ENCODE measurements around the gene ROR1. TPM values are rescaled to one million over a fixed set of nuclear protein-coding genes. Genes with fewer than 3 reads are reported as not detected.

Gene ROR1
- total RNA-seq, 1 experiment from 2014 or later, result 4.1 TPM

GRCh38 chr1:64175639-64176038 is 401.8 kb downstream of the ROR1 start:
- DNase-seq (ENCODE audit: low spot score), result no peak

DNA sequence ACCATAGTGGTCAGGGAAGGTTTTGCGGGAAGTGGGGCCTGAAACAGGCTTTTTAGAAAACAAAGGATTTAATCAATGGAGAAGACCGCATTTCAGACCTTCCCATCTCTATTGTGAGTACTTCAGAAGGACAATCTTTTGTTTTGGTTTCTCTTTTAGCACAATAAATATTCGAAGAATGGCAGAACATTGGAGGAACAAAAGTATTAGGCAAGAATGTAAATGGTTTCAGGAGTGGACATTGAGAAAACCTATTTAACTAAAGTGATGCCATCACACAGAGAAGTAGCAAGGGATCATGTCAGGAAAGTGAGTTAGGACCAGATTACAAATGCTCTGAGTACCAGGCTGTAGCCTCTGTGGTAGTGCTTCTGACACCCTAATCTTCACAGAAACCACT is 402.8 kb downstream of the ROR1 start:
- no peak for DNase-seq (ENCODE audit: low spot score)

DNA sequence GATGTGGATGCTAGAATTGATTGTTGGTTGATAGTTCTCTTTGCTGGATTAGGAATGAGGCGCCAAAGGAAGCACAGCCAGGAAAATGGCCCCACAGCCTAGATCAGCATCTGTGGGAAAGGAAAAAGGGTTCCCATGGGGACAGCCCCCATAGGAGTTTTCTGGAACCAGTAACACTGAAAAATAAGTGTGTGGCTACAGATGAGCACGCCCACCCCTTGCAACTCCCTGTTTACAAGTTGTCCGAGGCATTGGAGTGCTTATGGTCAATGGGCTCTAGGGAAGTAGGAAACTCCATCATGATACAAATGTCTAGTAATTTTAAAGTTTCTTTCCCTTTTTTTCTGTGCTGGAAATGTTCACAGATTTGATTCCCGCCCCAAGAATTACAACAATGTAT is 405.8 kb downstream of the ROR1 start:
- no peak for DNase-seq (ENCODE audit: low spot score)

DNA sequence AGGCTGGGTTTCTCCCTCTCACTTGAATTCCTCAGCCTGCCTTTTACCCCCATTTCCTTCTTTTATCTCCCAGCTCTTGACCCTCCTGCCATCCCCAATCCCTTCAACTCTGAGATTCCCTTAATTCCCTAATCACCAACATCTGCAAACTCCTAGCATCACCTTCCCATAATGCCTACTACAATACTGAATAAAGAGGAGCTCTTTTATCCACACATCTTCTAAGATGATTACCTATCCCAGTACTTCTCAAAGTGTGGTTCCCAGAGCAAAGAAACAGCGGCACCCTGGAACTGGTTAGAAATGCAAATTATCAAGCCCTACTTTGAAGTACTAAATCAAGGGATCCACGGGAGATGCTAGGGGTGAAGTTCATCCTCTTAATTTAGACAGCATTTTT is 408.4 kb downstream of the ROR1 start:
- DNase-seq (ENCODE audit: low spot score), result no peak

GRCh38 chr1:64183395-64184002 is 409.7 kb downstream of the ROR1 start:
- DNase-seq (ENCODE audit: low spot score), result peak; percentile 49

DNA sequence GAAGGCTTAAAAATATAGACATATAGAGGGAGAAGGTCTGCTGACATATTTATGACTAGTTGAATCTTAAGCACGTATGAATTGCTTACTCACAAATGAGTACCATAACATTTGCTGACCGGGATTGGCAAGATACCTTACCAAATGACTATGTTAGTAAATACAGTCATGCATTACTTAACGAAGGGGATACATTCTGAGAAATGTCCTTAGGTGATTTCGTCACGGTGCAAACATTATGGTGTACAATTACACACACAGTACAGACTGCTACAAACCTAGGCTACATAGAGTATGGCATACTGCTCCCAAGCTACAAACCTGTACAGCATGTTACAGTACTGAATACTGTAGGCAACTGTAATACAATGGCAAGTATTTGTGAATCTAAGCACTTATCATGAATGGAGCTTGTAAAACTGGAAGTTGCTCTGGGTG is 410.2 kb downstream of the ROR1 start:
- peak; percentile 87 for DNase-seq (ENCODE audit: low spot score)

GRCh38 chr1:64186138-64186897 is 412.5 kb downstream of the ROR1 start:
- DNase-seq (ENCODE audit: low spot score), result no peak

DNA sequence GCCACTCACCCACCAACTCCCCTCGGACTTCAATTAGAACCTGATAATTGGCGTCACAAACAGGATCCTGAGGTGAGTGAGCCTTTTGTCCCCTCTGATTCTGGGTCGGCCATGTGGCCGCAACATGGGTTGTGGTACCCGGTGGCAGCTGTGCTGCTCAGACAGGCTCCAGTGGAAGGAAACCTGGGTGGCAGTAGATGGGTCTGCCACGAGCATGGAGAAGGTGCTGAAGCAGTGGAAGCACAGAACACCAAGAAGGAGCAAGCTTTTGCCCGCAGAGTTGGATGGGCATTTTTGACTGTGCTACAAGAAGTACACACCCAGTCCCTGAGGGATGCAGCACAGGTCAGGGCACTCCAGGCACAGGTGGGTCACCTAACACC is 413.1 kb downstream of the ROR1 start:
- DNase-seq (ENCODE audit: low spot score), result no peak

GRCh38 chr1:64187646-64188045 is 413.8 kb downstream of the ROR1 start:
- no peak for DNase-seq (ENCODE audit: low spot score)

- no peak for DNase-seq (ENCODE audit: low spot score)
These were observed 418.5 kb downstream of the ROR1 start for GRCh38 chr1:64192290-64192689.

- DNase-seq (ENCODE audit: low spot score), result no peak
These were observed 420.6 kb downstream of the ROR1 start for GRCh38 chr1:64194168-64195080.

GRCh38 chr1:64195081-64195395 is 421.2 kb downstream of the ROR1 start:
- no peak for DNase-seq (ENCODE audit: low spot score)

GRCh38 chr1:64196074-64196870 is 422.5 kb downstream of the ROR1 start:
- no peak for DNase-seq (ENCODE audit: low spot score)

GRCh38 chr1:64197076-64197475 is 423.3 kb downstream of the ROR1 start:
- no peak for DNase-seq (ENCODE audit: low spot score)

DNA sequence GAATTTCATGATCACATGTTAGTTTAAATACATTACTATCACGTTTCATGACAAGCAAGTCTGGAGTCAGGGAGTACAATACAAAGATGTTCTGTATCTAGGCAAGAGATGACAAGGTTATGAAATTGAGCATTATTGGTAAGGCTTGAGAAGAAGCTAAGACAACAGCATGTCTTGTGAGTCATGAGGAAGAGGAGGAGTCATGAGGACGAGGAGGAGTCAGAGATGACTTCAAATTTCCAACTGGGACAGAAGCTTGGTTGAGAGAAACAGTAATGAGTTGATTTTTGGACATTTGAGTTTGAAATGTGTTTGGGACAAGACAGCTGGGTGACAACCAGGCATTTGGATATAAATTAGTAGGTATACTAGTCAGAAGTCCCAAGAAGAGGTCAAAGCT is 425.3 kb downstream of the ROR1 start:
- no peak for DNase-seq (ENCODE audit: low spot score)

DNA sequence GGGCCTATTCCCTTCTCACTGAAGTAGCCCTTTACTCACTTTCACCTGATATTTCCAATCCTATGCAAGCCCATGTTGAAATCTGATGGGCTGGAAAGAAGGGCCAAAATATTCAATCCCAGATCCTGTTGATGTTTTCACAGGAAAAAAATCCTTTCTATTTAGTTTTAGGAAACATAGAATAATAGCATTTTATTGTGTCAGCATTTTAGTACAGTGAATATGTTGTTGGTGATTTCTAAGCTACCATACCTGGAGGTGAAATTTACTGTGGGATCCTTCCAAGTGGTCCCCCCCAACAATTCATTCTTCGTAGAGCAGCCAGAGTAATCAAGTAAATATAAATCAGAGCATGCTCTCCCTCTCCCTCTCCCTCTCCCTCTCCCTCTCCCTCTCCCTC is 426.2 kb downstream of the ROR1 start:
- DNase-seq (ENCODE audit: low spot score), result no peak

GRCh38 chr1:64203420-64203819 is 429.6 kb downstream of the ROR1 start, which contains the start of gene UBE2U:
Gene UBE2U, plus strand, starts transcription at chr1:64203623. Its CDS starts 428 bp downstream, at chr1:64204051.
- DNase-seq (ENCODE audit: low spot score), result no peak

DNA sequence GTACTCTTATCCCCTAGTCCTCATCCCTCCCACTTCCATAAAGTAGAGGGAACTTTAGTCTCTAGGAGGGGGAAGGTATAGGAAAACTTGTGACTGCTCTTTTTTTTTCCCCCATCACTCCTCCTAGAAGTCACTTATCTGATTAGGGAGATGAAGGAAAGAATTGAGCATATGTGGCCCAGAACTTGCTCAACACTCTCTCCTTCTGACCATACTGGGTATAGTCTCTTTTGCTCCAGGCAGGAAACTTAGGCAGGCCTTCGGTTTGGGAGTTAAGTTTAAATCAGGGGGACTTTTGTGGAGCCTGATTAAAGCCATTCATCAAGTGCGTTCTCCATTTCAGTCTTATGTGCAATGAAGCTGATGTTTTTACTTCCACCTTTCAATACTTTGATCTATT is 435.4 kb downstream of the ROR1 start:
- DNase-seq (ENCODE audit: low spot score), result no peak

DNA sequence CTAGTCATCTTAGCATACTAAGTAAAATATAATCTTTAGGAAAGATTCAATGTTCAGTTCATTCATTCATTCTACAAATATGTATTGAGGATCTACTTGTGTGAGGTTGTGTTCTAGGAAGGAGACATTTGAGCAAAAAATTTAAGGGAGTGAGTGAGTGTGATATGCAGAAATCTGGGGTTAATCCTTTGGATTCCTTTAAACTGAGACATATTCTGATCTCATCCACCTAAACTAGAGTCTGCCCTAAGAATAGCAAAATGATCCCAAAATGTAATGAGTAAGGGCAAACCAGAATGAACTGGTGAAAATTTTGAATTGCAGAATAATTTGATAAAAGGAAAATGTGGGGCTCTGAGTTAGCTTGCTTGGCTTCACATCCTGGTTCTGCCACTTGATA is 438.2 kb downstream of the ROR1 start:
- no peak for DNase-seq (ENCODE audit: low spot score)

DNA sequence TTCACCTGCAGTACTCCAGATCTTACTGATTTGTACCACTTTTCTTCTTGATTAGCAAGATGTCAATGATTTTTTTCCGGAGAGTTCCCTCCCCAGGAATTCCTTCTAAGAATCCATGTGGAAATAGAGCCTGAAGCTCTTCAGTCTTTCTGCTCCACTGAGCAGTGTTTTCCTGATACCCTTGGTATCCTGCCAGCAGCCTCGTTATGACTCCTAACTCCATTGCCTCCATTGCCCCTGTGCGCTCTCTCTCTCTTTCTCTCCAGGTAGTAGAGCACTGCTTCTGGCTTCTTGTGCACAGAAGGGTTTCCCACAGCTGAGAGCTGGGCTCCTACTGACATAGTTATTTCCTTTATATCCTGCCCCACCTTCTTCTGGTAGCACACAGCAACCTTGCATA is 441.8 kb downstream of the ROR1 start:
- no peak for DNase-seq (ENCODE audit: low spot score)

DNA sequence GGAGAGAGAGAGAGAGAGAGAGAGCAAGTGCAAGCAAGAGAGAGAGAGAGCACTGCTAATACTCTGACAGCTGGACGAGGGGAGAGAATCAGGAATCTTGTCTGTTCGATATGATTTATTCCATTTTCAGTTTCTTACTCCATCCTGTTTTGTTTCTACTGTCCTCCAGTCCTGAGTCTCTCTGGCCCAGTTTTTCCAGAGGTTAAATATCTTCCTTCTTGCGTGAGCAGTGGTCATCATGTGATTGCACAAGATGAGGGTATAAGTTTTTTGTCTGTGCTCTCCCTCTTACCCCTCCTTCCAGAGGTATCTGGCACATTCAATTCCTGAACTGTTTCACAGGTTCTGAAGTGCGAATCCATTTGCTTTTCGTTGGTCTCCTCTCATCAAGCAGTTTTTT is 446.4 kb downstream of the ROR1 start:
- DNase-seq (ENCODE audit: low spot score), result no peak

All from H4 (cell line).